Measurements from ENCODE around the gene KLHL1.

KLHL1 gene

GRCh38 chr13:70107125-70107497, 1.1 kb downstream of the KLHL1 start:
- no peak for TF ChIP-seq CTCF (IDR thresholded peaks at IDR 0.05; ENCODE audit: low read depth, low read length, missing control alignments)
- no peak overlapping the region for H3K4me3 ChIP-seq (ENCODE audit: low read depth, low read length)
- no peak for DNase-seq (ENCODE audit: low read depth)

- TF ChIP-seq CTCF (IDR thresholded peaks at IDR 0.05; ENCODE audit: low read depth, low read length, missing control alignments), result no peak
- H3K4me3 ChIP-seq (ENCODE audit: low read depth, low read length), result no peak overlapping the region
- DNase-seq (ENCODE audit: low read depth), result no peak
Observed at GRCh38 chr13:70104481-70104880, 3.8 kb downstream of the KLHL1 start.

GRCh38 chr13:70098669-70099068, 9.6 kb downstream of the KLHL1 start:
- TF ChIP-seq CTCF (IDR thresholded peaks at IDR 0.05; ENCODE audit: low read depth, low read length, missing control alignments), result peak; percentile 6
- no peak overlapping the region for H3K4me3 ChIP-seq (ENCODE audit: low read depth, low read length)
- DNase-seq (ENCODE audit: low read depth), result no peak

GRCh38 chr13:70090036-70090723, 18.1 kb downstream of the KLHL1 start:
- DNase-seq (ENCODE audit: low read depth), result no peak
- TF ChIP-seq CTCF (IDR thresholded peaks at IDR 0.05; ENCODE audit: low read depth, low read length, missing control alignments), result no peak
- H3K4me3 ChIP-seq (ENCODE audit: low read depth, low read length), result no peak overlapping the region

- DNase-seq (ENCODE audit: low read depth), result no peak
- TF ChIP-seq CTCF (IDR thresholded peaks at IDR 0.05; ENCODE audit: low read depth, low read length, missing control alignments), result no peak
- no peak overlapping the region for H3K4me3 ChIP-seq (ENCODE audit: low read depth, low read length)
Observed at GRCh38 chr13:70088926-70089325, 19.3 kb downstream of the KLHL1 start.

- no peak overlapping the region for H3K4me3 ChIP-seq (ENCODE audit: low read depth, low read length)
- DNase-seq (ENCODE audit: low read depth), result no peak
- no peak for TF ChIP-seq CTCF (IDR thresholded peaks at IDR 0.05; ENCODE audit: low read depth, low read length, missing control alignments)
Observed at GRCh38 chr13:70087247-70087646, 21.0 kb downstream of the KLHL1 start.

GRCh38 chr13:70080012-70080411, 28.2 kb downstream of the KLHL1 start:
- no peak for TF ChIP-seq CTCF (IDR thresholded peaks at IDR 0.05; ENCODE audit: low read depth, low read length, missing control alignments)
- H3K4me3 ChIP-seq (ENCODE audit: low read depth, low read length), result no peak overlapping the region
- DNase-seq (ENCODE audit: low read depth), result no peak
